D721Med (cell line): ENCODE data around the gene FAM89B.

Experiments
- DNase-seq: peaks from one replicate; pipeline ENCODE4 v3.0.0; 2011; ENCODE audit warnings: low spot score; ENCODE audit not compliant: insufficient read length
- FAIRE-seq: peaks from 2 replicates; lab custom pipeline; 2011; peaks lifted over from hg19 to GRCh38; lab: Jason Lieb, UNC
- CTCF ChIP-seq: IDR thresholded peaks from 2 replicates; pipeline ENCODE4 v1.5.1; 2012; ENCODE audit warnings: mild to moderate bottlenecking, control low read depth; ENCODE audit not compliant: insufficient read depth; ENCODE audit errors: missing control alignments

FAM89B gene

GRCh38 chr11:65574811-65575567, 2.7 kb downstream of the FAM89B start:
- TF ChIP-seq CTCF, result no peak
- no peak for DNase-seq
- FAIRE-seq, result no peak

DNA sequence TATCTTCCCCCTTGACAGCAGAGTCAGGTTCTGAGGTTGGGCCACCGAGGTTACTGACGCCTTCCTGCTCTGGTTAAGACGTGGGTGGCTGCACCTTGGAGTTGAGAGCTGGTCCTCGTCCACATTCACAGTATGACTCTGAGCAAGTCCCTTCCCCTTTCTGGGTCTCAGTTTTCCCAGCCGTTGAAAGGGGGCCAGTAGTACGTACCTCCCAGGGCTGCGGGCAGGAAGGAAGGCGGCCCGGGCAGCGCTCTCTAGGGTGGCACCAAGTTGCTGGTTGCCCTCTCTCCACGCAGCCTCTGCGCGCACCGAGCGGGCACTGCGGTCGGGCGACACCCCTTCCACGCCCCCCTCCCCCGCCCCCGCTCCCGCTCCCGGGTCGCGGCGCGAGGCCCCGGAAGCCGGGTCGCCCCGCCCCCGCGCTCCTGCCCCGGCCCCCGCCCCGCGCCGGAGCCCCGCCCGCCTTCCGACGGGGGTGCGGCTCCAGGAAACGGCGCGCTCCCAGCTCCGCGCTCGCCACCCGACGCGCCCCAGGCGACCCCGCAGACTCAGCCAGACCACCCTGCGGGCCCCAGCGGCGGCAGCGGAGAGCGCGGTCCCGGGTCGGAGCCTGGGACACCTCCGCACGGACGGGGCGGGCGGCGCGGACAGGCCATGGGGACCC, 3.4 kb downstream of the FAM89B start, which contains the start of gene EHBP1L1:
Gene EHBP1L1 (plus strand): TSS at position 486 of the 664 bp plus-strand sequence. CDS start 250 bp downstream, outside the sequence.
- DNase-seq (no peak), FAIRE-seq (no peak)
- TF ChIP-seq CTCF, result no peak

- no peak for FAIRE-seq
- no peak for DNase-seq
- no peak for TF ChIP-seq CTCF
These were observed 4.0 kb downstream of the FAM89B start for GRCh38 chr11:65576232-65576866.

DNA sequence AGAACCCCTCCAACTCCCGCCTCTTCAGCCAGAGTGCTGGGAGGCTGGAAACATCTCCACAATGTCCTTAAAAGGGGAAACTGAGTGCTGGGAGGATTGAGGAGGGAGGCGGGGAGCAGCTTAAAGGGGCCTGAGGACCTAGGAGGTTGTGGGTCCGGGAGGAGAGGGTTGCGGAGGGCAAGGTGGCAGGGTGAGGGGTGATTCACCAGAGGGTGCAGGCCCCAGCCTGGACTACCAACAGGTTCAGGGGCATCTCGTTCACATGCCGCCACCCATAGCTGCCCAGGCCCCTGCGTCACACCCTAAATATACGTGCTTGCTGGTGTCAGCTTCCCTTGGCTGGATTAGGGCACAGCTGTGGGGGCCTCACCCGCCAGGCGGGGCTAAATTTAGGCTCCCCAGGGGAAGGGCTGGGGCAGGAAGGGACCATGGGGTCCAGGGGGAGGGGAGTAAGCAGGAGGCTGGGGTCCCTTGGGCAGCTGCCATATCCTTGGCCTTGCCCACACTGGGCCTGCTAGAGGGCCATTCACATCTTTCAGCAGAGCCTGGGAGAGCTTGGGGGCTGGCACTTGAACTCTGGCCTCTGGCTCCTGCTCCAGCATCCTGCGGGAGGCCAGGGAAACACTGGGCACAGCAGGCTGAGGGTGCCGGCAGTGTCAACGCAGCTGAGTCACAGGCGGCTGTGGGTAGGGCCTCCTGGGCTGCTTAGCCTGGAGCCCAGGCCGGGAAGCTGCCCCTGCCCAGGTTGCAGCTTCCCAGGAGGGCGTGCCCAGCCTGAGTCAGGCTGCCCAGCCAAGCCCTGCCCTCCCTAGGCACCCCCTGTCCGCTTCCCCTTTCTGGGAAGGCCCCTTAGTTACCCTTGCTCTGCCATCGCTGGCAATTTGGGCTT, 4.8 kb downstream of the FAM89B start:
- no peak for TF ChIP-seq CTCF
- no peak for DNase-seq
- FAIRE-seq, result no peak

DNA sequence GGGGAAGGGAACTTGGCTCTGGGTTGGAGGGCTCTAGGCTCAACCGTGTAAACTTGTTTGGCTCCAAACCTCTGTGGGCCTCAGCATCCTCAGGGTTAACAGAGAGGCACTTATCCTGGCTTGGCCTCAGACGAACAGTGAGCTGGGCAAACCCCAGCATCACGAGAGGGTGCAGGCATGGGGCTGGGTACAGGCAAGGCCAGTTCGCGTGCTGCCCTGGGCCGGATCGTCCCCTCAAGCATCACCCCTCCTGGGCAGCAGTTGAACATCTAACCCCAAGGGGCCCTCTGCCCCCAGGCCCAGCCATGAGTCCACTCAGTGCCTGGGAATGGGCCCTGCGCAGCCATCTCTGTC, 5.4 kb downstream of the FAM89B start:
- FAIRE-seq, result no peak
- TF ChIP-seq CTCF, result no peak
- no peak for DNase-seq

DNA sequence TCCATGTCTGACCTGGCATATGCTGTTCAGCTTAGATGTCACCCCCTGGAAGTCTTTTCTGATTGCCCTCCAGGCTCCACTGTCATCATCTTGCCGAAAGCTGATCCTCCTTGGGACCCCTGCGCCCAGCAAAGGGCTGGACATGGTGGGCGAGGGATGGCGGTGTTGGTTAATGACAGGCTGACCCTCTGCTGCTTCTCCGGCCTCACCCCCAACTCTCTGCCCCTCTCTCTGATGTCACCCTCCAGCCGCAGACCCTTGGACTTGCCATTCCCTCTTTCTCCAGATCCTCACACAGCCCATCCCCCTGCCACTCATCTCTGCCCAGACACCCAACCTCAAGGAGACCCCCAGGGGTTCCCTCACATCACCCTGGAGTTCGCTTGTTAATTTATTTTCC, 5.8 kb downstream of the FAM89B start:
- FAIRE-seq (no peak), DNase-seq (no peak)
- no peak for TF ChIP-seq CTCF
